ENCODE data around the gene SEMA6D.

SEMA6D gene

DNA sequence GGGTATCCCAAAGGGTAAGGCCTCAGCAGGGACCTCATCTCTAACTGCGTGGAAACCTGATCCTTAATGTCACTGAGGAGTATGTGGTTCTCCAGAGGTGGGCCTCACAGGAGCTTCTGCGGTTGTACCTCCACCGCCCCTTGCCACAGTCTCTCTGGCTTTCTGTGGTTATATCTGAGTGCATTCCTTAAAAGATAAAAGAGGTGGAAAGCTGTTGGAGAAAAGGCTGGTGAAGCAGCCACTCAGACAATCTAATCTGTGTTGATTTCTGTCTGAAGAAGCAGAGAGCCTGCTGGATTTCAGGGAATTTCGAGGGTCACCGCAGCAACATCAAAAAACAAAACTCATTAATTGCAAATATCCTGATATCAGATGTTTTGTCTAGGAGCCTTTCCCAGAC, 51.4 kb downstream of the SEMA6D start:
- DNase-seq (ENCODE audit: extremely low read depth, low read depth), result no peak
- no peak overlapping the region for H3K4me3 ChIP-seq (replicated peaks; ENCODE audit: low read depth, low read length)
- TF ChIP-seq, protein P1, sequence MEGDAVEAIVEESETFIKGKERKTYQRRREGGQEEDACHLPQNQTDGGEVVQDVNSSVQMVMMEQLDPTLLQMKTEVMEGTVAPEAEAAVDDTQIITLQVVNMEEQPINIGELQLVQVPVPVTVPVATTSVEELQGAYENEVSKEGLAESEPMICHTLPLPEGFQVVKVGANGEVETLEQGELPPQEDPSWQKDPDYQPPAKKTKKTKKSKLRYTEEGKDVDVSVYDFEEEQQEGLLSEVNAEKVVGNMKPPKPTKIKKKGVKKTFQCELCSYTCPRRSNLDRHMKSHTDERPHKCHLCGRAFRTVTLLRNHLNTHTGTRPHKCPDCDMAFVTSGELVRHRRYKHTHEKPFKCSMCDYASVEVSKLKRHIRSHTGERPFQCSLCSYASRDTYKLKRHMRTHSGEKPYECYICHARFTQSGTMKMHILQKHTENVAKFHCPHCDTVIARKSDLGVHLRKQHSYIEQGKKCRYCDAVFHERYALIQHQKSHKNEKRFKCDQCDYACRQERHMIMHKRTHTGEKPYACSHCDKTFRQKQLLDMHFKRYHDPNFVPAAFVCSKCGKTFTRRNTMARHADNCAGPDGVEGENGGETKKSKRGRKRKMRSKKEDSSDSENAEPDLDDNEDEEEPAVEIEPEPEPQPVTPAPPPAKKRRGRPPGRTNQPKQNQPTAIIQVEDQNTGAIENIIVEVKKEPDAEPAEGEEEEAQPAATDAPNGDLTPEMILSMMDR (IDR thresholded peaks at IDR 0.05; ENCODE audit: low read depth, low read length, missing control alignments), result no peak

DNA sequence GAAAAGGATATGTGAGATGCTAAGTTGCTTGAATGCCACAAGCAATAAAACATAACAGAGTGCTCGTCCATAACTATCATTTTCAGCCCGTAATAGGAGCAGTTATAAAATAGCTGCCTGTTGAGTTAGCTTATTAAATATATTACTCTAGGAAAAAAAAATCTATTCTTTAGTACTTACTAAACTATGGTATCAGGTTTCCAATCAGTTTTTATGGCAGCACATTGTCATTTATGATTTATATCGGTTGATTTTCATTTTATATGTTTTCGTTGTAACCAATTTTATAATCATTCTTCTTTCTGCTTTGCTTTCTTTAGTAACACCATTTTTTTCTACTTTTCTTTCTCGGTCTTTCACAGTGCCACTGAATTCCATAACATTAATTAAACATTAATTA, 51.9 kb downstream of the SEMA6D start:
- DNase-seq (ENCODE audit: extremely low read depth, low read depth), result no peak
- TF ChIP-seq, protein P1 (IDR thresholded peaks at IDR 0.05; ENCODE audit: low read depth, low read length, missing control alignments), result no peak
- H3K4me3 ChIP-seq (replicated peaks; ENCODE audit: low read depth, low read length), result no peak overlapping the region

DNA sequence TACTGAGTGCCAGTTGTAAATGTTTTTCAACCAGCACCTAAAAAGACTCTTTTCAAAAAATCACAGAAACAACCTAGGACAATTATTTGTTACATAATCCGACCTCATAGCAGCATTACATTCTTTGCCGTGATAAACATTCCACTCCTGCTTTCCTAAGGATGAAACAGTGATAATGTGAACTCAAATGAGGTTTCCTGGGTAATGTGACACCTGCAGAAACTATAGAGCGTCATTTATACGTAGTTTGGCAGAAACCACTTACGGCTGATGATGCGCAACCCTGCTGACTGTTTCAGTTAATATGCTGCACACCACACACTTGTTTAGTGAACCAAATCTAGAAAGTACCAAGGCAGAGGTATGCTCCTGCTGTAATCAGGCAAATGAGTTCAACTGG, 55.8 kb downstream of the SEMA6D start:
- no peak overlapping the region for H3K4me3 ChIP-seq (replicated peaks; ENCODE audit: low read depth, low read length)
- no peak for DNase-seq (ENCODE audit: extremely low read depth, low read depth)
- TF ChIP-seq, protein P1 (IDR thresholded peaks at IDR 0.05; ENCODE audit: low read depth, low read length, missing control alignments), result no peak

DNA sequence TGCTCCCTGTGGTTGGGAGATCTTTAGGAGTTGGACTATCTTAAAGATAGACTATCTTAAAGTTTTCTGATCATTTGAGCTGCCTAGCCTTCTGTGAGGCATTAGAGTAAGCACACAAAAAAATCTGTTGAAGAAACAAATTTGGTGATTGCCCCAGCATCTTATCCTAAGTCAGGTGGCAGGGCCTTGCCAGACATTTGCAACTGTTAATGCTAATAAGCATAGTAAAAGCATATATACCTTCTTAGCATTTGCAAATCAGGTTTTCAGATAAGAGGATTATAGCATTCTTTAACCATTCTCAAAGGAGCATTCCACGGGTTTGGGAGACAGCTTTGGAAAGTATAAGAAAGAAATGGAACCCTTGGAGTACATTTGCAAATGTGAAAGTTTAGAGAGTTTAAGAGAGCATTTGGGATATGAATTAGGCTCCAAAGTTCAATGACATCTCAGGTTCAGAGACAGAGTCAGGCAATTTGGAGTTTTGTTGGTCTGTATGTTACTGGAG, 61.0 kb downstream of the SEMA6D start:
- H3K4me3 ChIP-seq (replicated peaks; ENCODE audit: low read depth, low read length), result no peak overlapping the region
- TF ChIP-seq, protein P1 (IDR thresholded peaks at IDR 0.05; ENCODE audit: low read depth, low read length, missing control alignments), result no peak
- DNase-seq (ENCODE audit: extremely low read depth, low read depth), result no peak

DNA sequence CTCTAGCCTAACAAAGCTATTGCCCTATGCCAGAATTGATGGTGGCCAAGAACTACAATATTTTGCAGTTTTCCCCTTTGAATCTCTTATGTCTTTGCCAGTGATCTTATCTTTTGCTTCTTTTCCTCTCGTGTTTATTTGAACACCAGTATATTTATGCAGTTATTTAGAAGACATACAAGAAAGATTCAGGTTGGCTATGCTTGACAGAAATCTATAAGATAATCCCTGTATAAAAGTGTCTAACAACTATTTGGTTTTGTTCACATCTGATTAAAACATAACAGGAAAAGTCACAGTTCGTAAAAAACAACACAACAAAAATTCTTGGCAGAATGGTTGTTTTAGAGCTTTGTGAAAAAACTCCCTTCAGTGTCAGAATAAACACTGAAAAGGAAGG, 63.7 kb downstream of the SEMA6D start:
- H3K4me3 ChIP-seq (replicated peaks; ENCODE audit: low read depth, low read length), result no peak overlapping the region
- DNase-seq (ENCODE audit: extremely low read depth, low read depth), result no peak
- TF ChIP-seq, protein P1 (IDR thresholded peaks at IDR 0.05; ENCODE audit: low read depth, low read length, missing control alignments), result no peak

DNA sequence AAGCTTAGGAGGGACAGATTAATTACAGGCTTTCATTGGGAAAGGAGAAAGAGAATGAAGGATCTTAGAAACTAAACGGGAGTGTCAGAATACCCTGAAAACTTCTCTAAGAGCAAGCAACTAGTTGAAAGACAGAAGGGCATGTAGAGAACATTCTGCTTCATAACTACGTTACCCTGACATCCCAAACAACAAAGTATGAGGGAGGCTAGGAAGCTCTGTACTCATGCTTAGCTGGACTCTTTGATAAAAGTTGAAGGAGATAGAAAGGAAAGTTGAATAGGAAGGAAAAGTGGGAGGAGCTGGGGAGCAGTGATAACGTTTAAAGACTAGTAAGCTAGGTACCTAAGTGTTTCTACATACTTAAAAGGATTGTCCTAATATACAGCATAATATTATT, 64.2 kb downstream of the SEMA6D start:
- TF ChIP-seq, protein P1 (IDR thresholded peaks at IDR 0.05; ENCODE audit: low read depth, low read length, missing control alignments), result no peak
- no peak overlapping the region for H3K4me3 ChIP-seq (replicated peaks; ENCODE audit: low read depth, low read length)
- no peak for DNase-seq (ENCODE audit: extremely low read depth, low read depth)

DNA sequence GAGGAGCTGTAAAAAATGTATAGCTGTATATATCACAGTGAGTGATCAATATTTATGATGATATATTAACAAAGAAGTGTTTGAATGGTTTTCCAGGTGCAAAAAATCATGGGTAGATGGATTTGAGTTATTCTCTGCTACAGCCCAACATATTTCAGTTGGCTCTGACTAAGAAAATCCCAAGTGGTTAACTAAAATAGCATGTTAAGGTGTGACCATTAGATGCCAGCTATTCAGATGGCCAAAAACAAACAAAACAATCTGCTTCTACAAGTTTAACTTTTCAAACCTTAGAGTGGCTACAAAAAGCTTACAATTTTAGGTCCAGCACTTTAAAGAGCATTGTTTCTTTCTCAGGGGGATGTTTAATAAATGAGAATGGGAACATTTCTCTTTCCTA, 67.5 kb downstream of the SEMA6D start:
- TF ChIP-seq, protein P1 (IDR thresholded peaks at IDR 0.05; ENCODE audit: low read depth, low read length, missing control alignments), result no peak
- DNase-seq (ENCODE audit: extremely low read depth, low read depth), result no peak
- H3K4me3 ChIP-seq (replicated peaks; ENCODE audit: low read depth, low read length), result no peak overlapping the region
